Calu3 (cell line): ENCODE results near the gene CRX. TPM values are rescaled to one million over a fixed set of nuclear protein-coding genes. Genes with fewer than 3 reads are reported as not detected.
"Not testable (repeated sequence)": the region's sequence is repeated elsewhere in the genome, so short reads cannot be mapped to it uniquely, and the experiment has no call there.

Experiments
- BruUV-seq: library from RNA; stranded (reverse); fragments of 400-500 nt; replicated peaks from 2 replicates; lab custom pipeline; 2021; lab: Mats Ljungman, UMichigan
- CTCF ChIA-PET: fragments of 300-600 bp; sonication (Branson Sonifier 250); formaldehyde crosslinking; loops from one replicate; lab custom pipeline; 2022; ENCODE audit warnings: antibody characterized with exemption; lab: Charles Lee
- DNase-seq: peaks from one replicate; pipeline ENCODE4 v3.0.0; 2022
- H3K27ac Mint-ChIP-seq: one replicate; pipeline ENCODE4 v1.8.0; 2022; ENCODE audit warnings: mixed read lengths; ENCODE audit not compliant: unreplicated experiment
- H3K27me3 Mint-ChIP-seq: one replicate; pipeline ENCODE4 v1.8.0; 2022; ENCODE audit warnings: mixed read lengths; ENCODE audit not compliant: unreplicated experiment
- H3K36me3 Mint-ChIP-seq: one replicate; pipeline ENCODE4 v1.8.0; 2022; ENCODE audit warnings: mild to moderate bottlenecking, moderate library complexity, mixed read lengths; ENCODE audit not compliant: insufficient read depth, unreplicated experiment
- H3K4me1 Mint-ChIP-seq: one replicate; pipeline ENCODE4 v1.8.0; 2022; ENCODE audit warnings: mild to moderate bottlenecking, low read depth, mixed read lengths; ENCODE audit not compliant: unreplicated experiment
- H3K4me3 Mint-ChIP-seq: one replicate; pipeline ENCODE4 v1.8.0; 2022; ENCODE audit warnings: mild to moderate bottlenecking, low read depth, moderate library complexity, mixed read lengths; ENCODE audit not compliant: unreplicated experiment
- H3K9me3 Mint-ChIP-seq: one replicate; pipeline ENCODE4 v1.8.0; 2022; ENCODE audit warnings: low read depth, mixed read lengths; ENCODE audit not compliant: unreplicated experiment
- intact Hi-C: fragments of 100-400 bp; cut with micrococcal nuclease; formaldehyde crosslinking; loops from one replicate; pipeline ENCODE4 v1.10.0; 2022; ENCODE audit not compliant: unreplicated experiment
- total RNA-seq: library from RNA; stranded (reverse); gene quantifications from 2 replicates; pipeline ENCODE4 v1.2.3, GENCODE V29; 2022
- TF ChIP-seq, protein P1 (sequence below): fragments of 200-600 bp; IDR thresholded peaks from one replicate; pipeline ENCODE4 v1.8.0; 2022; ENCODE audit warnings: antibody characterized with exemption; ENCODE audit not compliant: unreplicated experiment

Gene CRX
- total RNA-seq, 1 experiment from 2014 or later, result not detected

- Mint-ChIP-seq H3K9me3 (no peaks in the 10 kb centered on the region), H3K27me3 (peaks cover 64% of the 10 kb centered on the region), H3K27ac (no peak overlapping the region), H3K4me3 (no peak overlapping the region), H3K36me3 (no peaks in the 10 kb centered on the region), H3K4me1 (peaks cover 5% of the 10 kb centered on the region)
- CTCF ChIA-PET, result no interaction called here
- intact Hi-C loops, result no loop called here
- no TSS peak for BruUV-seq
- DNase-seq, result no peak
- TF ChIP-seq, protein P1, sequence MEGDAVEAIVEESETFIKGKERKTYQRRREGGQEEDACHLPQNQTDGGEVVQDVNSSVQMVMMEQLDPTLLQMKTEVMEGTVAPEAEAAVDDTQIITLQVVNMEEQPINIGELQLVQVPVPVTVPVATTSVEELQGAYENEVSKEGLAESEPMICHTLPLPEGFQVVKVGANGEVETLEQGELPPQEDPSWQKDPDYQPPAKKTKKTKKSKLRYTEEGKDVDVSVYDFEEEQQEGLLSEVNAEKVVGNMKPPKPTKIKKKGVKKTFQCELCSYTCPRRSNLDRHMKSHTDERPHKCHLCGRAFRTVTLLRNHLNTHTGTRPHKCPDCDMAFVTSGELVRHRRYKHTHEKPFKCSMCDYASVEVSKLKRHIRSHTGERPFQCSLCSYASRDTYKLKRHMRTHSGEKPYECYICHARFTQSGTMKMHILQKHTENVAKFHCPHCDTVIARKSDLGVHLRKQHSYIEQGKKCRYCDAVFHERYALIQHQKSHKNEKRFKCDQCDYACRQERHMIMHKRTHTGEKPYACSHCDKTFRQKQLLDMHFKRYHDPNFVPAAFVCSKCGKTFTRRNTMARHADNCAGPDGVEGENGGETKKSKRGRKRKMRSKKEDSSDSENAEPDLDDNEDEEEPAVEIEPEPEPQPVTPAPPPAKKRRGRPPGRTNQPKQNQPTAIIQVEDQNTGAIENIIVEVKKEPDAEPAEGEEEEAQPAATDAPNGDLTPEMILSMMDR, result no peak
Measured at GRCh38 chr19:47854459-47854858, 32.7 kb downstream of the CRX start.

DNA sequence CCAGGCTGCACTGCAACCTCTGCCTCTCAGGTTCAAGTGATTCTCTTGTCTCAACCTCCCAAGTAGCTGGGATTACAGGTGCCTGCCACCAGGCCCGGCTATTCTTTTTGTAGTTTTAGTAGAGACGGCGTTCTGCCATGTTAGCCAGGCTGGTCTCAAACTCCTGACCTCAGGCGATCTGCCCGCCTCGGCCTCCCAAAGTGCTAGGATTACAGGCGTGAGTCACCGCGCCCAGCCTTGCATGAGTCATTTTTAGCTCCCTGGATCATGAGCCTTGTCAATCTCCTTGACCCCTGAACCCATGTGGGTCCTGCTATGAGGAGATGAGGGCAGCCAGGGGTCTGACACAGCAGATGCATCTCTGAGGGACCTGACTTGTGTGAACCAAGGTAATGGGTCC is 36.5 kb downstream of the CRX start:
- CTCF ChIA-PET, result not testable (repeated sequence)

DNA sequence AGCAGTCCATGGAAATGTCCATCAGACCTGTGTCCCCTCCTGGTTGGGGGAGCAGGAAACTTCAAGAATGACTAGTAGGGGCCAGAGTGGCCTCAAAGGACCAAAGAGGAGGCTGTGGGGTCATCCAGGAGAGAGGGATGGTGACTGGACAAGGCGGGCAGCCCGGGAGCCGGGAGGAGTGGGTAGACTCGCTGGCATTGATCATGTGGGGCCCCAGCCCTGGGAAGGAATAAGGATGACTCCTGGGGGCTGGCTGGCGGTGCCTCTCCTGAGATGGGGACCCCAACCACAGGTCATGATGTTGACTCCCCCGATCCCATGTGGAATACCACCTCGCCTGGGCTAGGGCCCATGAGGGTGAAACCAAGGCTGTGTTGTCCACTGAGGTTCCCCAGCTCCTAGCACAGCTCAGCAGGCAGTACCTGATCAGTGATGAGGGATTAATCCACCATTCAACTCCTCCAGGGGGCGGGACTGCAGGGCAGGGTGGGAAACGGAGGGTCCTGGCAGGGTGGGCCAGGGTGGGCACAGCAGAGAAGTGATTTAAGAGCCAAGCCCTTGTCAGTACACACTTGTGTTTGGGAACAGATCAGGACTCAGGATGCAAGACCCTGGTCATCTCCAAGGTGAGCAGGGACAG is 37.0 kb downstream of the CRX start, which contains the start of gene TPRX2:
Gene TPRX2 (plus strand): TSS at position 590 of the 640 bp plus-strand sequence. CDS start 12 bp downstream, at position 602.
- H3K27ac Mint-ChIP-seq, H3K4me1 Mint-ChIP-seq, CTCF ChIA-PET, DNase-seq, intact Hi-C loops, BruUV-seq, H3K4me3 Mint-ChIP-seq, H3K9me3 Mint-ChIP-seq, H3K36me3 Mint-ChIP-seq: not testable (repeated sequence)
- peaks cover 35% of the 10 kb centered on the region for H3K27me3 Mint-ChIP-seq

More for the DNA sequence above, 36.5 kb downstream of the CRX start:
- H3K27ac Mint-ChIP-seq, BruUV-seq, H3K9me3 Mint-ChIP-seq, H3K4me1 Mint-ChIP-seq, intact Hi-C loops, H3K4me3 Mint-ChIP-seq, H3K36me3 Mint-ChIP-seq: not testable (repeated sequence)
- H3K27me3 Mint-ChIP-seq, result peaks cover 35% of the 10 kb centered on the region
- peak; percentile 27 for DNase-seq

- CTCF ChIA-PET, H3K27ac Mint-ChIP-seq, H3K4me3 Mint-ChIP-seq, H3K9me3 Mint-ChIP-seq, BruUV-seq, H3K36me3 Mint-ChIP-seq, DNase-seq: not testable (repeated sequence)
- Mint-ChIP-seq H3K27me3 (peaks cover 36% of the 10 kb centered on the region), H3K4me1 (peaks cover 13% of the 10 kb centered on the region)
- intact Hi-C loops, result loop anchor here (5.0 kb wide), 1 partner anchor 48 kb away; no protein-coding TSS in a partner anchor
Measured at GRCh38 chr19:47859838-47860237, 38.1 kb downstream of the CRX start.

- BruUV-seq, result no TSS peak
Measured at GRCh38 chr19:47860602-47861297, 39.0 kb downstream of the CRX start.

More at GRCh38 chr19:47860602-47861297, 39.0 kb downstream of the CRX start:
- Mint-ChIP-seq H3K27me3 (peaks cover 36% of the 10 kb centered on the region), H3K9me3 (no peaks in the 10 kb centered on the region), H3K4me3 (no peak overlapping the region), H3K4me1 (peaks cover 13% of the 10 kb centered on the region), H3K27ac (no peak overlapping the region), H3K36me3 (no peaks in the 10 kb centered on the region)
- intact Hi-C loops, result loop anchor here (5.0 kb wide), 1 partner anchor 48 kb away; no protein-coding TSS in a partner anchor
- TF ChIP-seq, protein P1, result no peak
- CTCF ChIA-PET, result no interaction called here
- no peak for DNase-seq
